K562 (cell line): ENCODE data around the gene FAM167B. TPM values are rescaled to one million over a fixed set of nuclear protein-coding genes. Genes with fewer than 3 reads are reported as not detected.

Experiments used
- ELK3 ChIP-seq: fragments of 450-650 bp; formaldehyde crosslinking; IDR thresholded peaks from 2 replicates; pipeline ENCODE4 v1.4.0; 2020; ENCODE audit warnings: mild to moderate bottlenecking
- GATAD2B ChIP-seq: fragments of 450-650 bp; IDR thresholded peaks from 2 replicates; pipeline ENCODE4 v1.6.1; 2017; ENCODE audit warnings: mild to moderate bottlenecking, borderline replicate concordance
- HDAC8 ChIP-seq: fragments of 450-650 bp; IDR thresholded peaks from 2 replicates; pipeline ENCODE4 v1.6.1; 2016; ENCODE audit warnings: mild to moderate bottlenecking, missing genetic modification characterization, moderate library complexity, missing compliant biosample characterization
- JUN ChIP-seq, 2 experiments: sonication (generic) in 1 of 2; formaldehyde crosslinking in 1 of 2; IDR thresholded peaks; 2 replicates each; pipeline versions ENCODE4 v1.6.1 to v1.8.0; 2012 to 2022; ENCODE audit warnings: borderline replicate concordance in 2 of 2, mild to moderate bottlenecking in 2 of 2, improper control_type of control experiment in 1 of 2, low read depth in 1 of 2, low read length in 1 of 2, missing genetic modification reagents in 1 of 2
- KLF16 ChIP-seq: IDR thresholded peaks from 2 replicates; pipeline ENCODE4 v1.6.1; 2016; ENCODE audit warnings: antibody characterized with exemption
- MYC ChIP-seq, 2 experiments: fragments of 250-450 bp in 1 of 2; sonication (Bioruptor Pico) in 1 of 2; IDR thresholded peaks; 2 replicates each; pipeline versions ENCODE4 v1.5.1 to v1.6.1; 2012 to 2021; ENCODE audit warnings: low read depth in 2 of 2, borderline replicate concordance in 1 of 2, improper control_type of control experiment in 1 of 2, low read length in 1 of 2, mild to moderate bottlenecking in 1 of 2, moderate library complexity in 1 of 2
- NFRKB ChIP-seq: fragments of 450-650 bp; IDR thresholded peaks from 2 replicates; pipeline ENCODE4 v1.6.1; 2016; ENCODE audit warnings: low read depth
- NR1H2 ChIP-seq: sonication (generic); formaldehyde crosslinking; IDR thresholded peaks from 2 replicates; pipeline ENCODE4 v1.4.0; 2020; ENCODE audit warnings: mild to moderate bottlenecking, missing genetic modification reagents
- POLR2B ChIP-seq: fragments of 450-650 bp; IDR thresholded peaks from 2 replicates; pipeline ENCODE4 v1.6.1; 2018; ENCODE audit warnings: low read depth; ENCODE audit not compliant: partially characterized antibody
- SMC3 ChIP-seq: conservative IDR thresholded peaks from 2 replicates; pipeline ENCODE4 v1.6.1; 2011; ENCODE audit warnings: low read depth, low read length, improper control_type of control experiment; ENCODE audit not compliant: insufficient read depth
- THRAP3 ChIP-seq: fragments of 450-650 bp; IDR thresholded peaks from 2 replicates; pipeline ENCODE4 v1.6.1; 2016; ENCODE audit warnings: mild to moderate bottlenecking, inconsistent platforms, borderline replicate concordance
- YY1 ChIP-seq, 3 experiments: IDR thresholded peaks; 2 replicates each; pipeline ENCODE4 v1.6.1; 2011; ENCODE audit warnings: low read length in 2 of 3, mild to moderate bottlenecking in 2 of 3, moderate library complexity in 2 of 3, borderline replicate concordance in 1 of 3, control low read depth in 1 of 3, low read depth in 1 of 3; ENCODE audit not compliant: insufficient read depth in 3 of 3, insufficient replicate concordance in 2 of 3, control insufficient read depth in 1 of 3, insufficient read length in 1 of 3; ENCODE audit errors: extremely low read depth in 1 of 3
- ZBED1 ChIP-seq: IDR thresholded peaks from 2 replicates; pipeline ENCODE4 v1.6.1; 2014
- ZBTB26 ChIP-seq: fragments of 450-650 bp; formaldehyde crosslinking; IDR thresholded peaks from 2 replicates; pipeline ENCODE4 v1.4.0; 2022; ENCODE audit warnings: missing genetic modification characterization
- ZNF12 ChIP-seq: sonication (generic); formaldehyde crosslinking; IDR thresholded peaks from 2 replicates; pipeline ENCODE4 v1.4.0; 2020; ENCODE audit warnings: mild to moderate bottlenecking, missing genetic modification reagents
- ZNF507 ChIP-seq: conservative IDR thresholded peaks from 2 replicates; pipeline ENCODE4 v1.6.1; 2017; ENCODE audit warnings: missing genetic modification characterization, missing compliant biosample characterization
- ZNF655 ChIP-seq: fragments of 250-450 bp; sonication (Bioruptor Pico); IDR thresholded peaks from 2 replicates; pipeline ENCODE4 v1.5.0; 2021
- polyA plus RNA-seq, 8 experiments: library from polyadenylated mRNA; depleted of rRNA in 4 of 8; stranded (reverse) in 5 of 8; unstranded in 3 of 8; fragments of >200 nt; fragmentation: Nextera tagmentation in 2 of 8; fragmentation: Illumina TruSeq in 1 of 8; extraction: Ambion mirVana in 2 of 8; extraction: Trizol in 1 of 8; gene quantifications; 2 replicates each; pipeline versions ENCODE4 v1.2.1 to v1.2.3, GENCODE V29; 2011 to 2014; ENCODE audit warnings: inconsistent platforms in 1 of 8, missing spikeins in 1 of 8
- total RNA-seq, 7 experiments: library from RNA; depleted of rRNA in 6 of 7; stranded (reverse); fragments of >200 nt in 6 of 7; fragmentation: Illumina TruSeq in 2 of 7; extraction: Trizol in 2 of 7; gene quantifications; 2 replicates each; pipeline versions ENCODE4 v1.2.1 to v1.2.3, GENCODE V29; 2011 to 2021; ENCODE audit warnings: low replicate concordance in 1 of 7
- TF ChIP-seq, protein P1 (sequence below): fragments of 450-650 bp; IDR thresholded peaks from 2 replicates; pipeline ENCODE4 v1.7.0; 2016; ENCODE audit warnings: borderline replicate concordance
- TF ChIP-seq, protein P2 (sequence below): fragments of 450-650 bp; IDR thresholded peaks from 2 replicates; pipeline ENCODE4 v1.6.1; 2018; ENCODE audit warnings: mild to moderate bottlenecking, low read depth; ENCODE audit not compliant: partially characterized antibody

Gene FAM167B
- total and polyA plus RNA-seq, 9 of the 15 experiments (the other 6 are each of a cell fraction or from before 2014, with no cell fraction given) = not detected

- 0 out of 2 replicates have a peak, but pooled peaks have one; percentile 10 for TF ChIP-seq SMC3
- TF ChIP-seq KLF16 = no peak
- TF ChIP-seq HDAC8 (tag) = no peak
- no peak for TF ChIP-seq GATAD2B
- peak; percentile 34 for TF ChIP-seq POLR2B
- no peak for TF ChIP-seq JUN (IDR thresholded peaks at IDR 0.05; ENCODE audit: borderline replicate concordance, low read depth, low read length)
- no peak for TF ChIP-seq JUN (CRISPR knock-in tag; IDR thresholded peaks at IDR 0.05; ENCODE audit: borderline replicate concordance)
- TF ChIP-seq, protein P1, sequence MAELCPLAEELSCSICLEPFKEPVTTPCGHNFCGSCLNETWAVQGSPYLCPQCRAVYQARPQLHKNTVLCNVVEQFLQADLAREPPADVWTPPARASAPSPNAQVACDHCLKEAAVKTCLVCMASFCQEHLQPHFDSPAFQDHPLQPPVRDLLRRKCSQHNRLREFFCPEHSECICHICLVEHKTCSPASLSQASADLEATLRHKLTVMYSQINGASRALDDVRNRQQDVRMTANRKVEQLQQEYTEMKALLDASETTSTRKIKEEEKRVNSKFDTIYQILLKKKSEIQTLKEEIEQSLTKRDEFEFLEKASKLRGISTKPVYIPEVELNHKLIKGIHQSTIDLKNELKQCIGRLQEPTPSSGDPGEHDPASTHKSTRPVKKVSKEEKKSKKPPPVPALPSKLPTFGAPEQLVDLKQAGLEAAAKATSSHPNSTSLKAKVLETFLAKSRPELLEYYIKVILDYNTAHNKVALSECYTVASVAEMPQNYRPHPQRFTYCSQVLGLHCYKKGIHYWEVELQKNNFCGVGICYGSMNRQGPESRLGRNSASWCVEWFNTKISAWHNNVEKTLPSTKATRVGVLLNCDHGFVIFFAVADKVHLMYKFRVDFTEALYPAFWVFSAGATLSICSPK = no peak
- TF ChIP-seq ZNF507 = no peak
- TF ChIP-seq ZNF12 (CRISPR knock-in tag) = no peak
- TF ChIP-seq, protein P2, sequence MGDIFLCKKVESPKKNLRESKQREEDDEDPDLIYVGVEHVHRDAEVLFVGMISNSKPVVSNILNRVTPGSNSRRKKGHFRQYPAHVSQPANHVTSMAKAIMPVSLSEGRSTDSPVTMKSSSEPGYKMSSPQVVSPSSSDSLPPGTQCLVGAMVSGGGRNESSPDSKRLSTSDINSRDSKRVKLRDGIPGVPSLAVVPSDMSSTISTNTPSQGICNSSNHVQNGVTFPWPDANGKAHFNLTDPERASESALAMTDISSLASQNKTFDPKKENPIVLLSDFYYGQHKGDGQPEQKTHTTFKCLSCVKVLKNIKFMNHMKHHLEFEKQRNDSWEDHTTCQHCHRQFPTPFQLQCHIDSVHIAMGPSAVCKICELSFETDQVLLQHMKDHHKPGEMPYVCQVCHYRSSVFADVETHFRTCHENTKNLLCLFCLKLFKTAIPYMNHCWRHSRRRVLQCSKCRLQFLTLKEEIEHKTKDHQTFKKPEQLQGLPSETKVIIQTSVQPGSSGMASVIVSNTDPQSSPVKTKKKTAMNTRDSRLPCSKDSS = no peak
- TF ChIP-seq THRAP3 = no peak
- no peak for TF ChIP-seq NFRKB
- TF ChIP-seq YY1 (IDR thresholded peaks at IDR 0.05; ENCODE audit: borderline replicate concordance in 1 of 3, control insufficient read depth in 1 of 3, extremely low read depth in 1 of 3, insufficient read depth in 3 of 3, insufficient read length in 1 of 3, insufficient replicate concordance in 2 of 3, low read depth in 1 of 3, low read length in 2 of 3) = peak in 1 of 3 experiments; percentile 4
- TF ChIP-seq ZBTB26 = no peak
- no peak for TF ChIP-seq ELK3 (CRISPR knock-in tag)
- no peak for TF ChIP-seq ZNF655 (CRISPR knock-in tag)
- TF ChIP-seq MYC (IDR thresholded peaks at IDR 0.05; ENCODE audit: low read depth, low read length) = peak; percentile 11; the same call in 1 of the 2 replicates
- no peak for TF ChIP-seq MYC (CRISPR knock-in tag; IDR thresholded peaks at IDR 0.05; ENCODE audit: borderline replicate concordance, low read depth)
- no peak for TF ChIP-seq NR1H2 (CRISPR knock-in tag)
- no peak for TF ChIP-seq ZBED1
These were observed 45.8 kb upstream of the FAM167B start (continued) for GRCh38 chr1:32201011-32201855.
